Stimulated activated naive CD8-positive, alpha-beta T cell treated with anti-CD3 and anti-CD28 coated beads, Interleukin-15, amount 100 ng/mL, for 72 hours (primary cell): ENCODE results near the gene TAF11L5.
"Not testable (repeated sequence)": the region's sequence is repeated elsewhere in the genome, so short reads cannot be mapped to it uniquely, and the experiment has no call there.

Experiments
- ATAC-seq: fragments of 150-1000 bp; cut with Tn5 transposase; 2 replicates; pipeline ENCODE4 v1.10.0; 2021; ENCODE audit warnings: mild to moderate bottlenecking, moderate library complexity
- DNase-seq, 2 donors: peaks; one replicate each; pipeline ENCODE4 v3.0.0; 2021 to 2022
- H3K27ac Mint-ChIP-seq, 2 donors: one replicate each; pipeline ENCODE4 v1.8.0; 2022; ENCODE audit warnings: mild to moderate bottlenecking in 2 of 2, mixed read lengths in 2 of 2, moderate library complexity in 2 of 2
- H3K27me3 Mint-ChIP-seq: one replicate; pipeline ENCODE4 v1.8.0; 2022; ENCODE audit warnings: mixed read lengths
- H3K4me1 Mint-ChIP-seq: one replicate; pipeline ENCODE4 v1.8.0; 2022; ENCODE audit warnings: mild to moderate bottlenecking, mixed read lengths
- H3K4me3 Mint-ChIP-seq, 2 donors: one replicate each; pipeline ENCODE4 v1.8.0; 2022; ENCODE audit warnings: mild to moderate bottlenecking in 2 of 2, mixed read lengths in 2 of 2, moderate library complexity in 1 of 2
- H3K9me3 Mint-ChIP-seq, 2 donors: one replicate each; pipeline ENCODE4 v1.8.0; 2022; ENCODE audit warnings: mixed read lengths in 2 of 2

Gene TAF11L5

GRCh38 chr5:17524935-17525334 lies at the start of gene TAF11L5:
Gene TAF11L5 (plus strand): TSS chr5:17525235.
- H3K27ac Mint-ChIP-seq, H3K4me3 Mint-ChIP-seq, ATAC-seq, DNase-seq, H3K9me3 Mint-ChIP-seq, H3K4me1 Mint-ChIP-seq, H3K27me3 Mint-ChIP-seq: not testable (repeated sequence)

DNA sequence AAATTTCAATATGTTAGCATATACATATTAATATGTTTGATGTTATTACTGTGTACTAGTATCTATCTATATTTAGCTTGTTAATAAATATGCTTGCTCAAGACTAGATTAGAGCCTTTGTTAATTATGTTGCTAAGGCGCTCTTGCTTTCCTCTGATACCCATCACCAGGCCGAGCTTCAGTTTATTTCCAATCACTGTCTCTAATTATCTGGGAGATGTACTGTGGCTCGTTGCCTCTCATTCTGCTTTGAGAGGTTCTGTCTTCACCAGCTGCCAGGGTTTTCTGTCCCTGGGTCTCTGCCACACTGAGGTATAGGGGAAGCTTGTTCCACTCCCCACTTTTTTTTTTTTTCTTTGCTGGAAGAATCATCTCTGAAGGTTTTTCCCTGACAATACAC lies 48.0 kb upstream of the TAF11L5 start:
- H3K27ac Mint-ChIP-seq: no peak overlapping the region
- ATAC-seq (no peak), DNase-seq (no peak)
- no peaks in the 10 kb centered on the region for H3K9me3 Mint-ChIP-seq
- no peak overlapping the region for H3K4me3 Mint-ChIP-seq
- H3K4me1 Mint-ChIP-seq: no peaks in the 10 kb centered on the region
- no peaks in the 10 kb centered on the region for H3K27me3 Mint-ChIP-seq

- no peak overlapping the region for H3K4me3 Mint-ChIP-seq
- H3K4me1 Mint-ChIP-seq: no peaks in the 10 kb centered on the region
- no peak for ATAC-seq
- H3K27ac Mint-ChIP-seq: no peak overlapping the region
- no peaks in the 10 kb centered on the region for H3K27me3 Mint-ChIP-seq
- no peak for DNase-seq
- no peaks in the 10 kb centered on the region for H3K9me3 Mint-ChIP-seq
Measured at GRCh38 chr5:17477573-17478265, 47.3 kb upstream of the TAF11L5 start.

- Mint-ChIP-seq H3K9me3 (peaks cover 0 to 7% of the 10 kb centered on the region in 2 donors), H3K4me3 (no peak overlapping the region), H3K4me1 (no peaks in the 10 kb centered on the region), H3K27me3 (no peaks in the 10 kb centered on the region), H3K27ac (no peak overlapping the region)
- DNase-seq (no peak), ATAC-seq (no peak)
Measured at GRCh38 chr5:17481378-17481777, 43.7 kb upstream of the TAF11L5 start.

GRCh38 chr5:17482790-17483189 lies 42.2 kb upstream of the TAF11L5 start:
- no peak overlapping the region for H3K4me3 Mint-ChIP-seq

GRCh38 chr5:17486464-17487173 lies 38.4 kb upstream of the TAF11L5 start:
- not testable (repeated sequence) for H3K27ac Mint-ChIP-seq, H3K9me3 Mint-ChIP-seq, H3K4me3 Mint-ChIP-seq, ATAC-seq, H3K4me1 Mint-ChIP-seq, H3K27me3 Mint-ChIP-seq, DNase-seq

More at GRCh38 chr5:17482790-17483189, 42.2 kb upstream of the TAF11L5 start:
- no peak for ATAC-seq
- no peak overlapping the region for H3K27ac Mint-ChIP-seq
- no peaks in the 10 kb centered on the region for H3K4me1 Mint-ChIP-seq
- no peak for DNase-seq
- no peaks in the 10 kb centered on the region for H3K27me3 Mint-ChIP-seq
- peaks cover 0 to 9% of the 10 kb centered on the region in 2 donors for H3K9me3 Mint-ChIP-seq

DNA sequence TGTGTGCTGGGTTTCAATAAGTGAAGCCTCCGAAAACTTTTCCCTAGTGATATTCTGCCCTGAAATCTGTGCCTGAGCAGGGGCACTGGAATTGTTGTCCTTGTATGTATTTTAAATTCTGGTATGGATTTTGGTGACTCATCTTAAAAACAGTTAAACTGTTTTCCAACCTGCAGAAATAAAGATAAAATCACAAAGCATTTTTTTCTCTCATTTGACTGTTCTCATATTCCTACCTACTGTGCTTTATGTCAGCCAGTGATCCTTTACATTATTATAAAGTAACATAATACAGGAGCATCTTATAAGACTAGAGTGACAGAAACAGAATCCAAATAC lies 37.9 kb upstream of the TAF11L5 start:
- DNase-seq: no peak
- no peak for ATAC-seq
- Mint-ChIP-seq H3K27me3 (no peaks in the 10 kb centered on the region), H3K9me3 (peaks cover 0 to 12% of the 10 kb centered on the region in 2 donors), H3K4me3 (no peak overlapping the region), H3K4me1 (no peaks in the 10 kb centered on the region), H3K27ac (no peak overlapping the region)

DNA sequence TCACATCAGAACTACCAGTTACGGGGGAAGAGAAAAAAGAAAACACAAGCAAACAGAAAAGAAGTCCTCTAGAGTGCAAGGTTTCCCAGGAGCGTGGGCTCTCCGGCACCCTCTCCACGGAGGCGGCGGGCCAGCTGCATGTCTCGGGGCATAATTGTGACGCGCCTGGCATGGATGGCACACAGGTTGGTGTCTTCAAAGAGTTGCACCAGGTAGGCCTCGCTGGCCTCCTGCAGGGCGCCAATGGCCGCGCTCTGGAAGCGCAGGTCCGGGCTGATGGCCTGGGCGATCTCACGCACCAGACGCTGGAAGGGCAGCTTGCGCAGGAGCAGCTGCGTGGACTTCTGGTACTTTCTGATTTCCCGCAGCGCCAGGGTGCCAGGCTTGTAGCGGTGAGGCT lies 33.8 kb upstream of the TAF11L5 start:
- DNase-seq, H3K27ac Mint-ChIP-seq, H3K4me1 Mint-ChIP-seq, H3K27me3 Mint-ChIP-seq, ATAC-seq, H3K4me3 Mint-ChIP-seq: not testable (repeated sequence)
- peaks cover 7 to 15% of the 10 kb centered on the region in 2 donors for H3K9me3 Mint-ChIP-seq

DNA sequence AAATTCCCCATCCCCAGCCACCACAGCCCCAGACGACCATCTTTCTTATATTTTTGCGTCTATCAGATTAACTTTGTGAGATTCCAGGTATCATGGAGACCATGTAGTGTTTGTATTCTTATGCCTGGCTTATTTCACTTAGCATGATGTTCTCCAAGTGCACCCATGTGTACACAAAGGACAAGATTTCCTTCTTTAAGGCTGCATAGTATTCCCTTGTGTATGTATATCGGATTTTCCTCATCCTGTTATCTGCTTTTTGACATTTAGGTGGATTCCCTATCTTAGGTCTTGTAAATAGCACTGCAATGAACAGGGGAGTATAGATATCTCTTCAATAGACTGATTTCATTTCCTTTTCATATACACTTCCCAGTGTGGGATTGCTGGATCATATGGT lies 32.3 kb upstream of the TAF11L5 start:
- no peaks in the 10 kb centered on the region for H3K27me3 Mint-ChIP-seq
- no peak overlapping the region for H3K27ac Mint-ChIP-seq

GRCh38 chr5:17497446-17497845 lies 27.6 kb upstream of the TAF11L5 start:
- Mint-ChIP-seq H3K27me3 (no peaks in the 10 kb centered on the region), H3K4me3 (no peak overlapping the region)

More for the DNA sequence above, 32.3 kb upstream of the TAF11L5 start:
- peaks cover 7 to 13% of the 10 kb centered on the region in 2 donors for H3K9me3 Mint-ChIP-seq
- DNase-seq: no peak
- no peak for ATAC-seq
- H3K4me3 Mint-ChIP-seq: no peak overlapping the region
- no peaks in the 10 kb centered on the region for H3K4me1 Mint-ChIP-seq

DNA sequence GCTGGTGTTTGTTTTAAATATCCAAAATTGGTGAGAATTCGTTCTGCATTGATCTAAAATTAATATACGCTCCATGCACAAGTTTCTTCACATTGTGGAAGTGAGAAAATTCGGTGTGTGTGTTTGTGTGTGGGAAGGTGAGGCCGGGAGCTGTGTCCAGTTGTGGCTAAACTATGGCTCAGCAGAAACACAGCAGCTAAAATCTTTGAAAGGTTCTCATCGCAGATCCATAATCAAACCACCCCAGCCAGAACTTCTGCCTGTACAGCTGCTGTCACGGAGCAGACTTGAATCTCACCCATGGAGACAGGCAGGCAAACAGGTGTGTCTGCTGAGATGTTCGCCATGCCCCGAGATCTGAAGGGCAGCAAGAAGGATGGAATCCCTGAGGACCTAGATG lies 27.1 kb upstream of the TAF11L5 start, which contains the start of gene TAF11L2:
Gene TAF11L2, plus strand, starts transcription at position 301 of the 400 bp plus-strand sequence.
- not testable (repeated sequence) for ATAC-seq, H3K4me3 Mint-ChIP-seq, H3K4me1 Mint-ChIP-seq, DNase-seq, H3K27ac Mint-ChIP-seq, H3K27me3 Mint-ChIP-seq
- peaks cover 5 to 13% of the 10 kb centered on the region in 2 donors for H3K9me3 Mint-ChIP-seq

More at GRCh38 chr5:17497446-17497845, 27.6 kb upstream of the TAF11L5 start:
- no peak overlapping the region for H3K27ac Mint-ChIP-seq
- peaks cover 10 to 18% of the 10 kb centered on the region in 2 donors for H3K9me3 Mint-ChIP-seq
- no peaks in the 10 kb centered on the region for H3K4me1 Mint-ChIP-seq
- DNase-seq (no peak), ATAC-seq (no peak)

GRCh38 chr5:17511775-17512325 lies 13.2 kb upstream of the TAF11L5 start:
- Mint-ChIP-seq H3K4me1 (no peaks in the 10 kb centered on the region), H3K27me3 (no peaks in the 10 kb centered on the region), H3K27ac (no peak overlapping the region), H3K9me3 (peaks cover 0 to 6% of the 10 kb centered on the region in 2 donors), H3K4me3 (no peak overlapping the region)
- ATAC-seq (no peak), DNase-seq (no peak)

DNA sequence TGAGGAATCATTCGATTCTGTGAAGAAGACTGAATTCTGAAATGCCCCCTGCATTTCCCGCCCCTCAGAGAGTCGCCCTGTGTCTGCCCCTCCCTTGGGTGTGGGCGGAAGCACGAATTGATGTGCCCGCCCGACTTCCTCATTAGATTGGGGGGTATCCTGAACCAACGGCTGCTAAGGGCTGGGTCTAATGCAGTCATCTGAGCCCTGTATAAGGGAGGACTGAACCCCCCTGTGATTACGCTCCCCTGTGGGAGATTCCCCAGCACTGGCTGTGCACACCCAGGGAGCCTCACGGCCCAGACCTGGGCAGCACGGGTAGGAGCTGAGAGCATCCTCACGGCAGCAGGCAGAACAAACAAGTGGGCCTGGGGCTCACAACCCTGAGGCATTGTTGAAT lies 7.5 kb upstream of the TAF11L5 start:
- not testable (repeated sequence) for H3K27me3 Mint-ChIP-seq, ATAC-seq, H3K4me3 Mint-ChIP-seq, H3K9me3 Mint-ChIP-seq, H3K27ac Mint-ChIP-seq, H3K4me1 Mint-ChIP-seq
- DNase-seq: peak in 1 of 2 donors; percentile 14

DNA sequence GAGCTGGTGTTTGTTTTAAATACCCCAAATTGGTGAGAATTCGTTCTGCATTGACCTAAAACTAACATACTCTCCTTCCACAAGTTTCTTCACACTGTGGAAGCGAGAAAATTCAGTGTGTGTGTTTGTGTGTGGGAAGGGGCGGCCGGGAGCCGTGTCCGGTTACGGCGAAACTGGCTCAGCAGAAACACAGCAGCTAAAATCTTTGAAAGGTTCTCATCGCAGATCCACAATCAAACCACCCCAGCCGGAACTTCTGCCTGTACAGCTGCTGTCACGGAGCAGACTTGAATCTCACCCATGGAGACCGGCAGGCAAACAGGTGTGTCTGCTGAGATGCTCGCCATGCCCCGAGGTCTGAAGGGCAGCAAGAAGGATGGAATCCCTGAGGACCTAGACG lies 7.0 kb upstream of the TAF11L5 start, which contains the start of gene TAF11L3:
Gene TAF11L3, plus strand, starts transcription at position 301 of the 400 bp plus-strand sequence.
- not testable (repeated sequence) for H3K27ac Mint-ChIP-seq, H3K9me3 Mint-ChIP-seq, H3K4me3 Mint-ChIP-seq

DNA sequence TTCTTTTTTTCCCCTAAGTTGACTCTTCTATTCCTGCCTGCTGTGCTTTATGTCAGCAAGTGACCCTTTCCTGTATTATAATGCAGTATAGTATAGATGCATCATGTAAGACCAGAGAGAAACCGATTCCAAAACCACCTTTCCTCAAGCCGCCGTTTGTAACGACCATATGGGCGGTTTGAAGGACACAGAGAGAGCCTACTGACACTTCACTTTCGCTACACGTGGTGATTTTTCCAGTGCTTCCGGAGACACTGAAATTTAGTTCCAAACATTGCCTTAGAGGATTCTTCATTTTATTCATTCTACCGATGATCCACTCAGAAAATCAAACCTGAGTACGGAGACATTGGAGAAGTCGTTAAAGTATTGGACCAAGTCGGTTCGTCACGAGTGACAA lies 5.5 kb upstream of the TAF11L5 start:
- ATAC-seq, H3K27me3 Mint-ChIP-seq, H3K9me3 Mint-ChIP-seq, H3K4me1 Mint-ChIP-seq, DNase-seq, H3K27ac Mint-ChIP-seq, H3K4me3 Mint-ChIP-seq: not testable (repeated sequence)

More for the DNA sequence above, 7.0 kb upstream of the TAF11L5 start, which contains the start of gene TAF11L3:
- DNase-seq, H3K4me1 Mint-ChIP-seq, ATAC-seq, H3K27me3 Mint-ChIP-seq: not testable (repeated sequence)

GRCh38 chr5:17521501-17521900 lies 3.5 kb upstream of the TAF11L5 start, which contains the start of gene TAF11L4:
Gene TAF11L4 (plus strand): TSS chr5:17521801.
- H3K9me3 Mint-ChIP-seq, ATAC-seq, DNase-seq, H3K27ac Mint-ChIP-seq, H3K4me3 Mint-ChIP-seq, H3K27me3 Mint-ChIP-seq, H3K4me1 Mint-ChIP-seq: not testable (repeated sequence)
